ENCODE data around the gene RASSF10.

The RASSF10 gene

GRCh38 chr11:12995188-12995587, 13.9 kb upstream of the RASSF10 start:
- DNase-seq (ENCODE audit: low read depth in 1 of 2, low spot score in 1 of 2) = no peak
- no peak for TF ChIP-seq CTCF (IDR thresholded peaks at IDR 0.05; ENCODE audit: insufficient read depth, low read length)
- TF ChIP-seq SPI1 (IDR thresholded peaks at IDR 0.05; ENCODE audit: borderline replicate concordance, low read depth) = no peak
- no peak for TF ChIP-seq REST (IDR thresholded peaks at IDR 0.05; ENCODE audit: insufficient replicate concordance, low read depth)
- no peak for TF ChIP-seq GABPA (IDR thresholded peaks at IDR 0.05; ENCODE audit: low read depth)
- no peak for TF ChIP-seq POLR2AphosphoS5 (IDR thresholded peaks at IDR 0.05; ENCODE audit: low read depth)
- no peak overlapping the region for H3K27ac ChIP-seq (replicated peaks)
- no peak overlapping the region for H3K4me3 ChIP-seq (replicated peaks; ENCODE audit: insufficient read depth, low read length)
- no peaks in the 10 kb centered on the region for H3K27me3 ChIP-seq (ENCODE audit: insufficient read depth, poor library complexity, severe bottlenecking)

- Histone ChIP-seq H3K27me3 (ENCODE audit: insufficient read depth, poor library complexity, severe bottlenecking) (no peaks in the 10 kb centered on the region), H3K27ac (replicated peaks) (no peak overlapping the region), H3K4me3 (replicated peaks; ENCODE audit: insufficient read depth, low read length) (no peak overlapping the region)
- DNase-seq (ENCODE audit: low read depth in 1 of 2, low spot score in 1 of 2) = no peak
- TF ChIP-seq REST (IDR thresholded peaks at IDR 0.05; ENCODE audit: insufficient replicate concordance, low read depth) (no peak), POLR2AphosphoS5 (IDR thresholded peaks at IDR 0.05; ENCODE audit: low read depth) (no peak)
These were observed 13.3 kb upstream of the RASSF10 start for GRCh38 chr11:12995823-12996222.

GRCh38 chr11:12997168-12997567, 11.9 kb upstream of the RASSF10 start:
- Histone ChIP-seq H3K27me3 (ENCODE audit: insufficient read depth, poor library complexity, severe bottlenecking) (no peaks in the 10 kb centered on the region), H3K27ac (replicated peaks) (no peak overlapping the region), H3K4me3 (replicated peaks; ENCODE audit: insufficient read depth, low read length) (no peak overlapping the region)
- TF ChIP-seq GABPA (IDR thresholded peaks at IDR 0.05; ENCODE audit: low read depth) (no peak), CTCF (IDR thresholded peaks at IDR 0.05; ENCODE audit: insufficient read depth, low read length) (no peak), REST (IDR thresholded peaks at IDR 0.05; ENCODE audit: insufficient replicate concordance, low read depth) (no peak), POLR2AphosphoS5 (IDR thresholded peaks at IDR 0.05; ENCODE audit: low read depth) (no peak), SPI1 (IDR thresholded peaks at IDR 0.05; ENCODE audit: borderline replicate concordance, low read depth) (no peak)
- no peak for DNase-seq (ENCODE audit: low read depth in 1 of 2, low spot score in 1 of 2)

- H3K4me3 ChIP-seq (replicated peaks; ENCODE audit: insufficient read depth, low read length) = no peak overlapping the region
- H3K27ac ChIP-seq (replicated peaks) = no peak overlapping the region
- H3K27me3 ChIP-seq (ENCODE audit: insufficient read depth, poor library complexity, severe bottlenecking) = no peaks in the 10 kb centered on the region
- no peak for DNase-seq (ENCODE audit: low read depth in 1 of 2, low spot score in 1 of 2)
- TF ChIP-seq CTCF (IDR thresholded peaks at IDR 0.05; ENCODE audit: insufficient read depth, low read length) (no peak), REST (IDR thresholded peaks at IDR 0.05; ENCODE audit: insufficient replicate concordance, low read depth) (no peak), GABPA (IDR thresholded peaks at IDR 0.05; ENCODE audit: low read depth) (no peak), SPI1 (IDR thresholded peaks at IDR 0.05; ENCODE audit: borderline replicate concordance, low read depth) (no peak), POLR2AphosphoS5 (IDR thresholded peaks at IDR 0.05; ENCODE audit: low read depth) (no peak)
These were observed 10.8 kb upstream of the RASSF10 start for GRCh38 chr11:12998336-12998735.
